ENCODE results near the gene TMCO4.
A peak's percentile ranks its signal among the peaks of the same experiment; 100 is the strongest.
"Not testable (repeated sequence)": the region's sequence is repeated elsewhere in the genome, so short reads cannot be mapped to it uniquely, and the experiment has no call there.

The TMCO4 gene

GRCh38 chr1:19799230-19800075 lies at the start of gene TMCO4:
TMCO4 (minus strand) TSS chr1:19799916; CDS start chr1:19780758, 19,158 bp downstream.
- peak; percentile 52 for DNase-seq

DNA sequence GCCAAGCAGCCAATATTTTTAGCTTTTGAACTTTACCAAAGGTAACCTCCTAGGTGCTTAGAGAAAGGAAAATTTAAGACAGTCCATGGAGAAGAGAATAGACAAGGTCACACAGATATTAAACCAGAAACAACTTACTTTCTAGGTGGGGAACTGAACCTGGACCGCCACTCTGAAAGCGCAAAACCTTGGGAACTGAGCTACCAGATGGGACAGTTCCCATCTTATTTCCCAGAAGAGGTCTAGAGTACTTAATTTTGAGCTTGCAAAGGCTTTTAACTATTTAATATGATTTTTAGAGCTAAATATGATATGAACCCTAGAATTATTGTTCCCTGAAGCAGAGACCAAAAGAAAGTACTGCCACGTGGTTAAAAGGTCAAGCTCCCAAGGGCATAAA lies 49.6 kb upstream of the TMCO4 start:
- DNase-seq = not testable (repeated sequence)

DNA sequence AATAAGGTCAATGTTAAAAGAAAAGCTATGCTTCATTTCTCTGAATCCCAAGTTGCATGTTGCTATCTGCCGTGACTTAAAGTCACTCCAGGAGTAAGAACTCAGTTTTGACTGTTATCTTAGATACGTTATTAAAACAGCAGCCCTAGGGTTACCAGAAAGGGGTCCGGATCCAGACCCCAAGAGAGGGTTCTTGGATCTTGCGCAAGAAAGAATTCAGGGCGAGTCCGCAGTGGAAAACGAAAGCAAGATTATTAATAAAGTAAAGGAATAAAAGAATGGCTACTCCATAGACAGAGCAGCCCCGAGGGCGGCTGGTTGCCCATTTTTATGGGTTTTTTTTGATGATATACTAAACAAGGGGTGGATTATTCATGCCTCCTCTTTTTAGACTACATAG lies 47.6 kb upstream of the TMCO4 start:
- DNase-seq = not testable (repeated sequence)

- no peak for DNase-seq
Measured at GRCh38 chr1:19846338-19846737, 46.6 kb upstream of the TMCO4 start.

DNA sequence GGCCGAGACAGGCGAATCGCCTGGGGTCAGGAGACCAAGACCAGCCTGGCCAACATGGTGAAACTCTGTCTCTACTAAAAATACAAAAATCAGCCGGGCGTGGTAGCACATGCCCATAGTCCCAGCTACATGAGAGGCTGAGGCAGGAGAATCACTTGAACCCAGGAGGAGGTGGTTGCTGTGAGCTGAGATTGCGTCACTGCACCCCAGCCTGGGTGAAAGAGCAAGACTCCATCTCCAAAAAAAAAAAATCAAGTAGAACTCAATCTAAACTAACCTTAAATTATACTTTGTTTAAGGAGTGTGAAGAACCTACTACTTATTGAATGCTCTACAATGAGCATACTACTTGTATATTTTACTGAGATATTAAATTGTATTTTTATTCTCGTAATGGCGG lies 45.8 kb upstream of the TMCO4 start:
- no peak for DNase-seq

DNA sequence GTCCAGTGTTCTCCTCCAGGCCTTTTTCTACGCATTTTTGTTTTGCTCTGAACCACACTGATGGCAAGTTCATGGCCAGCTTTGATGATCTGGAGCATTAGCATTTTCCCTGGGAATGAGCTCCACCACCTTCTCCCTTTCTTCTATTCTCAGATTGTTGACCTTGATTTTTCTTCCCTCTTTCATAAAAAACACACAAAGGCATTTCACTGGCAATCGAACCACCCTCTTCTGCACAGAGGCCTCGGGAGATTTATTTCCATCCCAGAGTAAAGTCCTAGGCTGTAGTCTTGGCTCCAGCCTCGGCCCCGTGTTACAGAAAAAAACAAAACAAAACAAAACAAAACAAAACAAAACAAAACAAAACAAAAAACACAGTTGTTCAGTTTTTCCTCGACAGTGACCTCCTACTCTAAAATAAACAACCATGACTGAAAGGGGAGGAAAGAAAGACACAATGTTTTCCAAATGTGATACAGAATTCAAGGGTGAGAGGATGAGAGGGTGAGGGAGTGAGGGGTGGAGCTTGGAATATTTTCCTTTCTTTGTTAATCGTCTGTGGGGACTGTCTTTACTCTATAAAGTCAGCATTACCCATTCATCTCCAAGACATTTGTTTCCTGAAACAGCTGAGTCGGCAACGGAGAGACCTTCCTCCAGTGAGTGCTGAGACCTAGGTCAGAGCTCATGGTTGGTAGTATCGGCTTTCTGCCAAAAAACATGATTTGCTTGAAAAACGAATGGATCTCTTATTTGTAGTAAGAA lies 45.2 kb upstream of the TMCO4 start:
- no peak for DNase-seq

GRCh38 chr1:19840228-19840627 lies 40.5 kb upstream of the TMCO4 start:
- DNase-seq = no peak

DNA sequence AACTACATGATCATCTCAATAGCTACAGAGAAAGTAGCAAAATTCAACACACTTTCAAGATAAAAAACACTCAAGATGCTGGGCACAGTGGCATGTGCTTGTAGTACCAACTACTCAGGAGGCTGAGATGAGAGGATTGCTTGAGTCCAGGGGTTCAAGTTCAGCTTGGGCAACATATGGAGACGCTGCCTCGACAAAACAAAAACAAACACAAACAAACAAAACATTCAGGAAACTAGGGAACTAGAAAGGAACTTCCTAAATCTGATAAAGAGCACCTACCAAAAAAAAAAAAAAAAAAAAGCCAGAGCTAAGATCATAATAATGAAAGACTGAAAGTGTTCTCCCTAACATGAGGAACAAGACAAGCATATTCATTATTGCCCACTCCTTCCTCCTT lies 38.1 kb upstream of the TMCO4 start:
- DNase-seq = no peak

- no peak for DNase-seq
Measured at GRCh38 chr1:19835578-19835977, 35.9 kb upstream of the TMCO4 start.

- no peak for DNase-seq
Measured at GRCh38 chr1:19831441-19831840, 31.7 kb upstream of the TMCO4 start.

DNA sequence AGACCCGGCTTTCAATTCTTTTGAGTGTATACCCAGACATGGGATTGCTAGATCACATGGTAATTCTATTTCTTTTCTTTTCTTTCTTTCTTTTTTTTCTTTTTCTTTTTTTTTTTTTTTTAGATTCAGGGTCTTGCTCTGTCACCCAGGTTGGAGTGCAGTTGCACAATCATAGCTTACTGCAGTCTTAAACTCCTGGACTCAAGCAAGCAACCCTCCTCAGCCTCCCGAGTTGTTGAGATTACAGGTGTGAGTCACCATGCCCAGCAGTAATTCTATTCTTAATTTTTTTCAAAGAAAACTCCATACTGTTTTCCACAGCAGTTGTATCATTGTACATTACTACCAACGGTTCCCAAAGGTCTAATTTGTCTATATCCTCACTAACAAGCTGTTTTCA lies 28.8 kb upstream of the TMCO4 start:
- DNase-seq = no peak

DNA sequence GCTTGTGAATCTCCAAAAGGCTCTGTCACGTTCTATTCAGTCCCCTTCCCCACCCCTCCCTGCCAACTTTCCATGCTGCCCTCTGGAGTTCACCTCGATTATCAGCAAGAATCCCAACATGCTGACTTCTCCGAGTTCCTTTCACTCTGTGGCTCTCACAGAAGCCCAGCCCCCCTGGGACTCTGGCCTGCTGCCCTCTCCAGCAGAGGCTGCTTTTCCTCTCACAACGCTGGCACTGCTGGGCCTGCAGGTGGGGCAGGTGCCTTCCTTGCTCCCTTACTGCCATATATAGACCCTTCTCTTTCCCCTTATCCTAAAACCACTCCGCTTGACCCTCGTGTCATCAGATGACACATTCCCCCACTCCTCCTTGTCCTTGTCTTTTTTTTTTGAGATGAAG lies 25.6 kb upstream of the TMCO4 start:
- DNase-seq = no peak

- DNase-seq = no peak
Measured at GRCh38 chr1:19824541-19824940, 24.8 kb upstream of the TMCO4 start.

GRCh38 chr1:19824036-19824435 lies 24.3 kb upstream of the TMCO4 start:
- DNase-seq = no peak

DNA sequence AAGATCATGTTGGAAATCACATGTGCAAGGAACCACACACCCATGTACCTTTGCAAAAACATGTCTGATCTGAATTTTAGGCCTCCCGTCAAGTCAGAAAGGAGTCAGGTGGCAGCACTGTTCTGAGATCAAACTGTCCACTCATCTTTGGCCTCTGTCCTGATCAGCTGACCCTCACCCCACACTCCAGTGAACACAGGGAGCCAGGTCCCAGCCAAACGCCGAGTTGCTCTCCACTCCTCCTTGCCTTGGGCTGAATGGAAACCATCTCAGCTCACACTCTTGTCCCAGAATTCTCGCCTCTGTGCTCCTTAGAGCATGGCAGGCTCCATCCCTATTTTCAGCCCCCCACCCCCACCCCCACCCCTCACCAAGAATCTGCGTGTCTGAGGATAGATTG lies 20.0 kb upstream of the TMCO4 start:
- no peak for DNase-seq

DNA sequence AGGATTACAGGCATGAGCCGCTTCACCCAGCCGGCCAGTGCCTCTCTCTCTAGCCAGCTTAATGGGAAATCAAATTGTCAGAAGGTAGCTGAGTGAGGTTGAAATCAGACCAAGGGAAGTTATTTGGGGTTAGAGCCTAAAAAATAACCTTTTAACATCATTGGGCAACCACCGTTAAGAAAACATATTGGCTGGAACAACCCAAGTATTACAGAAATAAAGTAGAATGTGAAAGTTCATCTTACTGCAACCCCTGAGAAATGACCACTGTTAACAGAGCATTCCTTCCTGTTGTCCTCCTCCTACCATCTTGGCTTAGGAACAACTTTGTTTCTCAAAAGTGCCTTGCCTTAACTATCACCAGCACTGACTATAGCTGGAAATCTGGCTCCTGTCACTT lies 18.6 kb upstream of the TMCO4 start:
- DNase-seq = no peak

- no peak for DNase-seq
Measured at GRCh38 chr1:19817160-19817559, 17.4 kb upstream of the TMCO4 start.

DNA sequence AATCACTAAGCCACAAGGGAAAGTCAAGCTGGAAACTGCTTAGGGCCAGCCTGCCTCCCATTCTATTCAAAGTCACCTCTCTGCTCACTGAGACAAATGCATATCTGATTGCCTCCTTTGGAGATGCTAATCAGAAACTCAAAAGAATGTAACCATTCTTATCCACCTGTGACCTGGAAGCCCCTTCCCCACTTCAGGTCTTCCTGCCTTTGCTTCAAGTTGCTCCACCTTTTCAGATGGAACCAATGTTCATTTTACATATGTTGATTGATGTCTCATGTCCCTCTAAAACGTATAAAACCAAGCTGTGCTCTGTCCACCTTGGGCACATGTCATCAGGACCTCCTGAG lies 17.0 kb upstream of the TMCO4 start:
- DNase-seq = not testable (repeated sequence)

GRCh38 chr1:19815801-19816736 lies 16.4 kb upstream of the TMCO4 start:
- DNase-seq = no peak

- DNase-seq = no peak
Measured at GRCh38 chr1:19814681-19815503, 15.2 kb upstream of the TMCO4 start, which contains the start of gene RNF186. RNF186 (minus strand) TSS chr1:19815283; CDS start chr1:19815101, 182 bp downstream.

- DNase-seq = no peak
Measured at GRCh38 chr1:19814244-19814661, 14.5 kb upstream of the TMCO4 start.

GRCh38 chr1:19813643-19813960 lies 13.9 kb upstream of the TMCO4 start:
- DNase-seq = no peak

Measured in activated gamma-delta T cell treated with Interleukin-2 at 50 U/mL for 16 hours (primary cell).